GM21717 (cell line): ENCODE data around the gene ZNF683.

Experiments used
- ATAC-seq: cut with Tn5 transposase; IDR thresholded peaks from one replicate; pipeline ENCODE4 v1.9.1; 2021; ENCODE audit warnings: mild to moderate bottlenecking, moderate library complexity; ENCODE audit not compliant: unreplicated experiment

ZNF683 gene

GRCh38 chr1:26314501-26314900 lies 58.0 kb downstream of the ZNF683 start:
- no peak for ATAC-seq
